ENCODE data around the gene ZNF697.

DNA sequence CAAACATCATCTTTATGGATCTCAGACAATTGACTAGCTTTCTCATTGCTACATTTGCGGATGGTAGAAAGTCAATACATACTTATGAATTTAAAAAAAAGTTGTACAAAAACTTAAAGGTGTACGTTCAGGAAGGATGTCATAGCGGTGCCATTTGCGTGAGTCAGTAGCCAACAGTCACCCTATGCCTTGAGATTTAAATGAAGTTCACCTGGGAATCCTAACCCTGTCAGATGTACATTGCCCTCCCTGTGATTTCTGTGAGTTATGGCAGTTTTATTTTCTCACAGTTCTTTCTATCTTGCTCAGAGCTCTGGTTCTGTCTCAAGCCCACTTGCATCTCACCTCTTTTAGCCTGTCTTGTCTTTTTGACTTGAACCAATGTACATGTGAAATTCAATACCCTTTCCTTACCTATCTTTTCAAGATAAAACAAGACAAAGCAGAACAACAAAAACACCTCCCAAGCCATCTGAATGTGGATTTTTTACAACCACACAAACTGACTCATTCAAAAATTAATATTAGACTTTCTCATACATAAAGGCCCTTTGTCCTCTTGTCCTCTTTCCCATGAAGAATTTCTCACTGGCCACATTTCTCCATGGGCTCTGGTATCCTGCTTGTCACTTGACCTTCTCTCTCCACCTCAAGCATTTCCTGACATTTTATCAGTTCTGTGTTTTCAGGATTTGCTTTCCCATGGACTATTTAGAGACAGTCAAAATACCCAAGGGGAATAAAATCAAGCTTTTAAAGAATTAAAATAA lies 25.3 kb upstream of the ZNF697 start:
- TF ChIP-seq, protein P1, sequence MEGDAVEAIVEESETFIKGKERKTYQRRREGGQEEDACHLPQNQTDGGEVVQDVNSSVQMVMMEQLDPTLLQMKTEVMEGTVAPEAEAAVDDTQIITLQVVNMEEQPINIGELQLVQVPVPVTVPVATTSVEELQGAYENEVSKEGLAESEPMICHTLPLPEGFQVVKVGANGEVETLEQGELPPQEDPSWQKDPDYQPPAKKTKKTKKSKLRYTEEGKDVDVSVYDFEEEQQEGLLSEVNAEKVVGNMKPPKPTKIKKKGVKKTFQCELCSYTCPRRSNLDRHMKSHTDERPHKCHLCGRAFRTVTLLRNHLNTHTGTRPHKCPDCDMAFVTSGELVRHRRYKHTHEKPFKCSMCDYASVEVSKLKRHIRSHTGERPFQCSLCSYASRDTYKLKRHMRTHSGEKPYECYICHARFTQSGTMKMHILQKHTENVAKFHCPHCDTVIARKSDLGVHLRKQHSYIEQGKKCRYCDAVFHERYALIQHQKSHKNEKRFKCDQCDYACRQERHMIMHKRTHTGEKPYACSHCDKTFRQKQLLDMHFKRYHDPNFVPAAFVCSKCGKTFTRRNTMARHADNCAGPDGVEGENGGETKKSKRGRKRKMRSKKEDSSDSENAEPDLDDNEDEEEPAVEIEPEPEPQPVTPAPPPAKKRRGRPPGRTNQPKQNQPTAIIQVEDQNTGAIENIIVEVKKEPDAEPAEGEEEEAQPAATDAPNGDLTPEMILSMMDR (IDR thresholded peaks at IDR 0.05) = no peak
- TF ChIP-seq EP300 (IDR thresholded peaks at IDR 0.05) (no peak), POLR2AphosphoS5 (IDR thresholded peaks at IDR 0.05) (no peak)
